IPS-18c (cell line): Measurements from ENCODE around the gene EGFLAM.

ENCODE experiments used
- H3K4me3 ChIP-seq: 2 replicates; pipeline ENCODE4 v1.7.0; 2013; ENCODE audit warnings: low read depth, mild to moderate bottlenecking, low read length, moderate library complexity; ENCODE audit not compliant: insufficient read depth
- H3K9me3 ChIP-seq: one replicate; pipeline ENCODE4 v1.6.1; 2013; ENCODE audit warnings: mild to moderate bottlenecking, low read length, moderate library complexity; ENCODE audit not compliant: control insufficient read depth, insufficient read depth

Gene EGFLAM

GRCh38 chr5:38258319-38259061 is at the start of gene EGFLAM:
Gene EGFLAM, plus strand, starts transcription at chr5:38258559. Its CDS starts 196 bp downstream, at chr5:38258755.
- peak within 1 kb of the TSS; percentile 62 for H3K4me3 ChIP-seq
- no peaks in the 10 kb centered on the region for H3K9me3 ChIP-seq

- no peaks in the 10 kb centered on the region for H3K9me3 ChIP-seq
- H3K4me3 ChIP-seq = no peak overlapping the region
Measured at GRCh38 chr5:38208782-38209378, 49.5 kb upstream of the EGFLAM start.

- Histone ChIP-seq H3K4me3 (no peak overlapping the region), H3K9me3 (no peaks in the 10 kb centered on the region)
Measured at GRCh38 chr5:38210676-38211353, 47.5 kb upstream of the EGFLAM start.

- no peaks in the 10 kb centered on the region for H3K9me3 ChIP-seq
- H3K4me3 ChIP-seq = no peak overlapping the region
Measured at GRCh38 chr5:38211354-38211710, 47.0 kb upstream of the EGFLAM start.

- H3K9me3 ChIP-seq = no peaks in the 10 kb centered on the region
Measured at GRCh38 chr5:38212307-38212706, 46.1 kb upstream of the EGFLAM start.

GRCh38 chr5:38226091-38226490 is 32.3 kb upstream of the EGFLAM start:
- no peaks in the 10 kb centered on the region for H3K9me3 ChIP-seq
- H3K4me3 ChIP-seq = no peak overlapping the region

More at GRCh38 chr5:38212307-38212706, 46.1 kb upstream of the EGFLAM start:
- H3K4me3 ChIP-seq = no peak overlapping the region

GRCh38 chr5:38228914-38229313 is 29.4 kb upstream of the EGFLAM start:
- H3K9me3 ChIP-seq = peaks cover 2% of the 10 kb centered on the region
- H3K4me3 ChIP-seq = no peak overlapping the region

- Histone ChIP-seq H3K9me3 (peaks cover 6% of the 10 kb centered on the region), H3K4me3 (no peak overlapping the region)
Measured at GRCh38 chr5:38234737-38235136, 23.6 kb upstream of the EGFLAM start.

- Histone ChIP-seq H3K9me3 (peaks cover 6% of the 10 kb centered on the region), H3K4me3 (no peak overlapping the region)
Measured at GRCh38 chr5:38237681-38238080, 20.7 kb upstream of the EGFLAM start.

GRCh38 chr5:38240212-38240611 is 18.1 kb upstream of the EGFLAM start:
- Histone ChIP-seq H3K9me3 (peaks cover 2% of the 10 kb centered on the region), H3K4me3 (no peak overlapping the region)

GRCh38 chr5:38241655-38242054 is 16.7 kb upstream of the EGFLAM start:
- H3K9me3 ChIP-seq = no peaks in the 10 kb centered on the region
- H3K4me3 ChIP-seq = no peak overlapping the region

- Histone ChIP-seq H3K4me3 (no peak overlapping the region), H3K9me3 (no peaks in the 10 kb centered on the region)
Measured at GRCh38 chr5:38245307-38245706, 13.1 kb upstream of the EGFLAM start.

GRCh38 chr5:38249301-38249700 is 9.1 kb upstream of the EGFLAM start:
- Histone ChIP-seq H3K4me3 (no peak overlapping the region), H3K9me3 (no peaks in the 10 kb centered on the region)

- H3K9me3 ChIP-seq = no peaks in the 10 kb centered on the region
- no peak overlapping the region for H3K4me3 ChIP-seq
Measured at GRCh38 chr5:38249812-38250211, 8.5 kb upstream of the EGFLAM start.

- Histone ChIP-seq H3K9me3 (no peaks in the 10 kb centered on the region), H3K4me3 (no peak overlapping the region)
Measured at GRCh38 chr5:38250763-38251448, 7.5 kb upstream of the EGFLAM start.

- Histone ChIP-seq H3K4me3 (no peak overlapping the region), H3K9me3 (no peaks in the 10 kb centered on the region)
Measured at GRCh38 chr5:38253759-38254158, 4.6 kb upstream of the EGFLAM start.

GRCh38 chr5:38257308-38258041 is 884 bp upstream of the EGFLAM start:
- Histone ChIP-seq H3K9me3 (no peaks in the 10 kb centered on the region), H3K4me3 (peak overlapping the region; percentile 62)
